NCI-H1092 (cell line): ENCODE data around the gene MPZL2.

ENCODE experiments used
- DNase-seq: peaks from one replicate; lab custom pipeline; 2025; lab: John Stamatoyannopoulos, UW

MPZL2 gene

GRCh38 chr11:118243161-118243560, 20.9 kb downstream of the MPZL2 start:
- no peak for DNase-seq

- no peak for DNase-seq
Observed at GRCh38 chr11:118241764-118242098, 22.4 kb downstream of the MPZL2 start.

GRCh38 chr11:118240999-118241763, 22.9 kb downstream of the MPZL2 start:
- DNase-seq: no peak

- no peak for DNase-seq
Observed at GRCh38 chr11:118239509-118240205, 24.4 kb downstream of the MPZL2 start.

- DNase-seq: no peak
Observed at GRCh38 chr11:118238929-118239328, 25.2 kb downstream of the MPZL2 start.

- DNase-seq: no peak
Observed at GRCh38 chr11:118238421-118238820, 25.7 kb downstream of the MPZL2 start.

- no peak for DNase-seq
Observed at GRCh38 chr11:118236170-118236569, 27.9 kb downstream of the MPZL2 start.

- DNase-seq: no peak
Observed at GRCh38 chr11:118234833-118235232, 29.3 kb downstream of the MPZL2 start.

GRCh38 chr11:118233850-118234249, 30.2 kb downstream of the MPZL2 start:
- no peak for DNase-seq

- DNase-seq: no peak
Observed at GRCh38 chr11:118233377-118233776, 30.7 kb downstream of the MPZL2 start.

- no peak for DNase-seq
Observed at GRCh38 chr11:118232659-118233058, 31.4 kb downstream of the MPZL2 start.

- no peak for DNase-seq
Observed at GRCh38 chr11:118231461-118231860, 32.6 kb downstream of the MPZL2 start.

GRCh38 chr11:118230088-118230487, 34.0 kb downstream of the MPZL2 start:
- no peak for DNase-seq

GRCh38 chr11:118229274-118229847, 34.7 kb downstream of the MPZL2 start:
- DNase-seq: no peak

GRCh38 chr11:118227865-118228785, 36.0 kb downstream of the MPZL2 start:
- DNase-seq: no peak

- DNase-seq: no peak
Observed at GRCh38 chr11:118226781-118227180, 37.3 kb downstream of the MPZL2 start.

- DNase-seq: no peak
Observed at GRCh38 chr11:118226296-118226695, 37.8 kb downstream of the MPZL2 start.

- no peak for DNase-seq
Observed at GRCh38 chr11:118224511-118225188, 39.4 kb downstream of the MPZL2 start, which contains the start of gene JAML. TSS of gene JAML (minus strand) at chr11:118225011. CDS start at chr11:118214866, 10,145 bp downstream.

GRCh38 chr11:118223992-118224391, 40.1 kb downstream of the MPZL2 start:
- no peak for DNase-seq

- DNase-seq: no peak
Observed at GRCh38 chr11:118223570-118223969, 40.5 kb downstream of the MPZL2 start.

- DNase-seq: no peak
Observed at GRCh38 chr11:118222437-118222836, 41.7 kb downstream of the MPZL2 start.

GRCh38 chr11:118221419-118221818, 42.7 kb downstream of the MPZL2 start:
- no peak for DNase-seq
